Lung (tissue), 12 donors: ENCODE data around the gene MGAM2. TPM values are rescaled to one million over a fixed set of nuclear protein-coding genes. Genes with fewer than 3 reads are reported as not detected.

ENCODE experiments used
- ATAC-seq: fragments of 200-7000 bp; cut with Tn5 transposase; one replicate; pipeline ENCODE4 v1.9.1; 2020; ENCODE audit warnings: moderate number of reproducible peaks; ENCODE audit not compliant: insufficient read depth, low FRiP score
- DNase-seq, 3 donors: peaks; one replicate each; pipeline ENCODE4 v3.0.0-alpha.2; 2013 to 2017
- H3K27ac ChIP-seq, 2 donors: one replicate each; pipeline ENCODE4 v1.5.1; 2013; ENCODE audit warnings: mild to moderate bottlenecking in 2 of 2, moderate library complexity in 2 of 2, control low read depth in 1 of 2, inconsistent platforms in 1 of 2, low read depth in 1 of 2, low read length in 1 of 2
- H3K27me3 ChIP-seq, 3 donors: one replicate each; pipeline ENCODE4 v1.5.1; 2013; ENCODE audit warnings: low read length in 2 of 3; ENCODE audit not compliant: control insufficient read depth in 3 of 3, insufficient read depth in 3 of 3
- H3K36me3 ChIP-seq, 4 donors: one replicate each; pipeline ENCODE4 v1.5.1; 2013; ENCODE audit warnings: low read length in 4 of 4, mild to moderate bottlenecking in 1 of 4, moderate library complexity in 1 of 4; ENCODE audit not compliant: control insufficient read depth in 4 of 4, insufficient read depth in 4 of 4
- H3K4me1 ChIP-seq, 5 donors: one replicate each; pipeline ENCODE4 v1.5.1; 2013; ENCODE audit warnings: low read length in 5 of 5, mild to moderate bottlenecking in 2 of 5, moderate library complexity in 1 of 5; ENCODE audit not compliant: control insufficient read depth in 5 of 5, insufficient read depth in 5 of 5
- H3K4me3 ChIP-seq: one replicate; pipeline ENCODE4 v1.5.1; 2013; ENCODE audit warnings: mild to moderate bottlenecking, control low read depth, moderate library complexity
- H3K9ac ChIP-seq, 2 donors: one replicate each; pipeline ENCODE4 v1.5.1; 2013; ENCODE audit warnings: low read length in 2 of 2, control low read depth in 1 of 2; ENCODE audit not compliant: insufficient read depth in 1 of 2
- H3K9me3 ChIP-seq, 4 donors: one replicate each; pipeline ENCODE4 v1.5.1; 2013; ENCODE audit warnings: low read length in 3 of 4, mild to moderate bottlenecking in 1 of 4, moderate library complexity in 1 of 4; ENCODE audit not compliant: control insufficient read depth in 4 of 4, insufficient read depth in 3 of 4
- CTCF ChIP-seq: IDR thresholded peaks from 2 replicates; pipeline ENCODE4 v1.5.1; 2012; ENCODE audit warnings: mild to moderate bottlenecking; ENCODE audit errors: control extremely low read depth, extremely low read depth
- whole genome bisulfite sequencing, 2 donors: extraction: QIAGEN DNeasy Blood & Tissue Kit; methylation state at CpG; one replicate each; pipeline ENCODE4 v1.1.7; 2013; 5-methylcytosine and 5-hydroxymethylcytosine counted together
- polyA plus RNA-seq, 2 donors: library from polyadenylated mRNA; stranded (reverse); fragments of 200-250 nt; gene quantifications; one replicate each; pipeline ENCODE4 v1.2.1, GENCODE V29; 2013
- total RNA-seq, 2 donors: library from RNA; depleted of rRNA in 1 of 2; stranded (reverse); fragments of >200 nt in 1 of 2; gene quantifications; one replicate each; pipeline ENCODE4 v1.2.1, GENCODE V29; 2014 to 2021
- donor health status: control.
- donor health status: control.
- donor health status: Bipolar disorder and iron deficiency.
- donor health status: healthy.
- donor health status: DM: yes; HTN: yes; CAD: no.

MGAM2 gene
- total and polyA plus RNA-seq, 4 donors = 0.20 to 0.93 (median 0.52) TPM; not detected in 1

GRCh38 chr7:142142702-142143101 is 31.2 kb downstream of the MGAM2 start:
- ATAC-seq (no peak), DNase-seq (no peak)
- no peak for TF ChIP-seq CTCF
- no peaks in the 10 kb centered on the region for H3K9me3 ChIP-seq
- H3K4me3 ChIP-seq = no peak overlapping the region
- WGBS, 2 donors = 92 to 93% methylated on average over 8 of the region's 8 CpGs
- H3K4me1 ChIP-seq = no peaks in the 10 kb centered on the region
- H3K9ac ChIP-seq = no peak overlapping the region
- H3K27ac ChIP-seq = no peak overlapping the region
- no peaks in the 10 kb centered on the region for H3K27me3 ChIP-seq
- H3K36me3 ChIP-seq = no peaks in the 10 kb centered on the region

GRCh38 chr7:142146124-142146523 is 34.6 kb downstream of the MGAM2 start:
- Histone ChIP-seq H3K27me3 (peaks cover 0 to 2% (median 0%) of the 10 kb centered on the region in 3 donors), H3K4me3 (no peak overlapping the region)
- 65 to 85% methylated on average over 2 of the region's 2 CpGs for WGBS, 2 donors

GRCh38 chr7:142150356-142150755 is 38.8 kb downstream of the MGAM2 start:
- Histone ChIP-seq H3K27ac (no peak overlapping the region), H3K4me1 (no peaks in the 10 kb centered on the region), H3K36me3 (no peaks in the 10 kb centered on the region), H3K9ac (no peak overlapping the region), H3K9me3 (peaks cover 0 to 4% (median 0%) of the 10 kb centered on the region in 4 donors), H3K4me3 (no peak overlapping the region), H3K27me3 (peaks cover 0 to 2% (median 0%) of the 10 kb centered on the region in 3 donors)
- 79 to 85% methylated on average over 1 of the region's 1 CpG for WGBS, 2 donors
- ATAC-seq (no peak), DNase-seq (no peak)
- TF ChIP-seq CTCF = no peak

More at GRCh38 chr7:142146124-142146523, 34.6 kb downstream of the MGAM2 start:
- no peak for ATAC-seq
- H3K9ac ChIP-seq = no peak overlapping the region
- TF ChIP-seq CTCF = no peak
- H3K4me1 ChIP-seq = no peaks in the 10 kb centered on the region
- DNase-seq = no peak
- no peak overlapping the region for H3K27ac ChIP-seq
- H3K9me3 ChIP-seq = peaks cover 0 to 4% (median 0%) of the 10 kb centered on the region in 4 donors
- no peaks in the 10 kb centered on the region for H3K36me3 ChIP-seq

GRCh38 chr7:142150869-142151268 is 39.4 kb downstream of the MGAM2 start:
- Histone ChIP-seq H3K9me3 (peaks cover 0 to 4% (median 0%) of the 10 kb centered on the region in 4 donors), H3K4me1 (no peaks in the 10 kb centered on the region), H3K27ac (no peak overlapping the region), H3K36me3 (no peaks in the 10 kb centered on the region), H3K27me3 (peaks cover 0 to 2% (median 0%) of the 10 kb centered on the region in 3 donors), H3K4me3 (no peak overlapping the region), H3K9ac (no peak overlapping the region)
- WGBS, 2 donors = 86 to 98% methylated on average over 2 of the region's 2 CpGs
- no peak for ATAC-seq
- no peak for TF ChIP-seq CTCF
- no peak for DNase-seq
